ENCODE measurements around the gene YJEFN3. TPM values are rescaled to one million over a fixed set of nuclear protein-coding genes. Genes with fewer than 3 reads are reported as not detected.

YJEFN3 gene
- total RNA-seq, 1 donor from 2014 or later, result 2.1 TPM

DNA sequence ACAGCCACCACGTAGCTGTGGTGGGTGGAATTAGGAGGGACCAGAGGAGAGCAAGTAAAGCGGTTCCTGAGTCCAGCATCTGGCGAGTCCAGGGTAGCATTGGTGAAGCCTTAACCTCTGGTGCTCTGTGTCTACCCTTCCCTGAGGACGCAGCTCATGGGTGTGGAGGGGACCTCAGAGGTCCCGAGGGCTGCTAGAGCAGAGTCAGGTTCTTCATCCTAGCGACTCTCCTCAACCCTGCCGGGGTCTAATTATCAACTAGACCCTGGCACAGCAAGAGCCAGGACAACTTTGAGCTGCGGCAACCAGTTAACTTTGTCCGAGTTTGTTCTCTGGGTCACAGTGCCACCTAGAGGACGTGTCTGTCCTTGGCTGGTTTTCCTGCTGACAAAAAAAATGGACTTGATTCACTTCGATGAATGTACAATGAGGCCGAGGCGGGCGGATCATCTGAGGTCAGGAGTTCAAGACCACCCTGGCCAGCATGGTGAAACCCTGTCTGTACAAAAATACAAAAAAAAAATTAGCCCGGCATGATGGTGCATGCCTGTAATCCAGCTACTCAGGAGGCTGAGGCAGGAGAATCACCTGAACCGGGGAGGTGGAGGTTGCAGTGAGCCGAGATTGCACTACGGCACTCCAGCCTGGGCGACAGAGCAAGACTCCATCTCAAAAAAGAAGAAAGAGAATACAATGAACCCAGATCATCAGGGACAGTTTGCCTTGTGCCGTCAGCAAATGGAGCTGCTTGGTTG lies 38.3 kb upstream of the YJEFN3 start:
- TF ChIP-seq, protein P1, sequence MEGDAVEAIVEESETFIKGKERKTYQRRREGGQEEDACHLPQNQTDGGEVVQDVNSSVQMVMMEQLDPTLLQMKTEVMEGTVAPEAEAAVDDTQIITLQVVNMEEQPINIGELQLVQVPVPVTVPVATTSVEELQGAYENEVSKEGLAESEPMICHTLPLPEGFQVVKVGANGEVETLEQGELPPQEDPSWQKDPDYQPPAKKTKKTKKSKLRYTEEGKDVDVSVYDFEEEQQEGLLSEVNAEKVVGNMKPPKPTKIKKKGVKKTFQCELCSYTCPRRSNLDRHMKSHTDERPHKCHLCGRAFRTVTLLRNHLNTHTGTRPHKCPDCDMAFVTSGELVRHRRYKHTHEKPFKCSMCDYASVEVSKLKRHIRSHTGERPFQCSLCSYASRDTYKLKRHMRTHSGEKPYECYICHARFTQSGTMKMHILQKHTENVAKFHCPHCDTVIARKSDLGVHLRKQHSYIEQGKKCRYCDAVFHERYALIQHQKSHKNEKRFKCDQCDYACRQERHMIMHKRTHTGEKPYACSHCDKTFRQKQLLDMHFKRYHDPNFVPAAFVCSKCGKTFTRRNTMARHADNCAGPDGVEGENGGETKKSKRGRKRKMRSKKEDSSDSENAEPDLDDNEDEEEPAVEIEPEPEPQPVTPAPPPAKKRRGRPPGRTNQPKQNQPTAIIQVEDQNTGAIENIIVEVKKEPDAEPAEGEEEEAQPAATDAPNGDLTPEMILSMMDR (IDR thresholded peaks at IDR 0.05; ENCODE audit: insufficient read depth, low read length, poor library complexity, severe bottlenecking), result peak; percentile 76
- no peak overlapping the region for H3K4me3 ChIP-seq (ENCODE audit: low read depth, low read length)
- DNase-seq (ENCODE audit: low read depth), result peak; percentile 52
- peaks cover 3% of the 10 kb centered on the region for H3K36me3 ChIP-seq (ENCODE audit: control insufficient read depth, insufficient read depth, low read length)
- no peaks in the 10 kb centered on the region for H3K27me3 ChIP-seq (ENCODE audit: control insufficient read depth, insufficient read depth, low read length)

DNA sequence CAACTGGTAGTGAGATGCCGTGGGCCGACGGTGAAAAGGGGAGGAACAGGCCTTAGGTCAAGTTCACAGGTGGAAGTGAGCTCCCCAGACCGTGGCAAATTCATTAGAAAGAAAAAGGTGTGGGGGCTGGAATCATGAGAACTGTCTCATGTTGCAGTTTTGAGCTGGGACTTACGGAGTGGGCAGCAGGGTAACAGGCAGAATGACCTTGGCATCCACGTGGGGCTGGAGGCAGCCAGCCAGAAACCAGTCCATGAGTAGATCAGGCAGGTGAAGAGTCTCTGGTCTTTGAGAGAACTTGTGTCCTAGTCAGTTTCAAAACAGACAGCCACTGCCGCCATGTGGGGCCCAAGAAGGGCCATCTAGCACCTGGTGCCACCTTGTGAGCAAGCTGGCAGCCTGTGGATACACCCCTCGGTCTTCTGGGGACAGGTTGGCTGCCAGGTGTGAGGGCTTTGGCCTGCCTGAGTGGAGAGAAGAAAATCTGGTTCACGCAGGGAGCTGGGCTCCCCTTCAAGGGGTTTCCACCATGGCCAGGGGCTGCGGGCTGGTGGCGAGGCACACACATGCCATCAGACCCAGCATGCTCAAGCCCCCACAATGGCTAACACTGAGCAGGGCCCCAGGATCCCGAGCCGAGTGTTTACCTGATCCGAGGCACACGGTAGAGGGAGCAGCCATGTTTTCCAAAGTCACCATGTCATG lies 37.2 kb upstream of the YJEFN3 start:
- no peak for DNase-seq (ENCODE audit: low read depth)
- Histone ChIP-seq H3K36me3 (ENCODE audit: control insufficient read depth, insufficient read depth, low read length) (peaks cover 4% of the 10 kb centered on the region), H3K27me3 (ENCODE audit: control insufficient read depth, insufficient read depth, low read length) (no peaks in the 10 kb centered on the region), H3K4me3 (ENCODE audit: low read depth, low read length) (no peak overlapping the region)
- TF ChIP-seq, protein P1 (IDR thresholded peaks at IDR 0.05; ENCODE audit: insufficient read depth, low read length, poor library complexity, severe bottlenecking), result no peak

DNA sequence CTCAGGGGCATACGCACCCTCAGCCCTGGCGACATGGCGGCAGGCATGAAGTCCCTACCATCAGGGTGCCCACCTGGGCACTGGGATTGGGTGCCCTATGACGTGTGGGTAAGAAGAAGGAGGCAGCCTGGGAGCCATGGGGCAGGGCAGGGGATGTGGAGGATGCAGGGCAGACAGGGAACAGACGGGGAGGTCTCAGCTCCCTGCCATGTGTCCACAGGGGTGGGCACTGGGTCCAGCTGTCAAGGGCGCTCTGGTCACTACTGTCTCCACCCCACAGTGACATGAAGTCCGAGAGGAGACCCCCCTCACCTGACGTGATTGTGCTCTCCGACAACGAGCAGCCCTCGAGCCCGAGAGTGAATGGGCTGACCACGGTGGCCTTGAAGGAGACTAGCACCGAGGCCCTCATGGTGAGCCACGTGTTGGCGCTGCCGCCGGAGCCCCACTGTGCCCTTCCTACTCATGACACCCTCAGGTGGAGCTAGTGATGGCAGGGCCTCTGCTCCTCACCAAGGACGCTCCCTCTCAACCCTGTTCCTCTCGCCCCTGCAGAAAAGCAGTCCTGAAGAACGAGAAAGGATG lies 36.6 kb upstream of the YJEFN3 start:
- TF ChIP-seq, protein P1 (IDR thresholded peaks at IDR 0.05; ENCODE audit: insufficient read depth, low read length, poor library complexity, severe bottlenecking), result no peak
- no peak for DNase-seq (ENCODE audit: low read depth)
- Histone ChIP-seq H3K36me3 (ENCODE audit: control insufficient read depth, insufficient read depth, low read length) (peaks cover 4% of the 10 kb centered on the region), H3K27me3 (ENCODE audit: control insufficient read depth, insufficient read depth, low read length) (no peaks in the 10 kb centered on the region), H3K4me3 (ENCODE audit: low read depth, low read length) (no peak overlapping the region)

DNA sequence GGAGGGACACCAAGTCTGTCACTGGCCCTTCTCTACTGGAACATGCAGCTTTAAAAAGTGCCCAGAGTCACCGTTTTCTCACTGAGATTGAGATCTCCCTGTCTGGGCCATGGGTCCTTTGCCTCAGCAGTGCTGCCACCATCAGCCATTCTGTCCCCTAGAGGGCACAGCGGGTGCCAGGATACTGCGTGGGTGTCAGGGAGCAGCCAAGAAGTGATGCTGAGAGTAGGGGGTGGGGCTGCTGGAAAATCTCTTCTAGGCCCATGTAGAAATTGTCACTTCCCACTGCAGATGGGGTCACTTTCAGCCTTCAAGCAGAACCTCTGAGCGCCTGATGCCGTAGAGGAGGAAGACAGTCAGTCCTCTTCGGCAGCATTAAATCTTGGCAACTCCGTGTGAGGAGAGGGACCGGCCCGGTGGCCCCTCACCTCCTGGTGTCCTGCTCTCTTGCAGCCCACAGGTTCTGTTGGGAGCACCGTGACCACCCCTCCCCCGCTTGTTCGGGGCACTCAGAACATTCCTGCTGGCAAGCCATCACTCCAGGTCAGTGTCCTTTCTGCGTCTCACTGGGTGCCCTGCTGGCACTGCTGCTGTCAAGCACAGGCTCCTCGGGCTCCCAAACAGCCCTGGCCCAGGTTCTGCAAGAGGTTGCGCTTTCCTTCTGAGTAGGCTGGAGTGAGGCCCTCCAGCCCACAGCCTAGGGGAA lies 34.7 kb upstream of the YJEFN3 start:
- DNase-seq (ENCODE audit: low read depth), result no peak
- H3K36me3 ChIP-seq (ENCODE audit: control insufficient read depth, insufficient read depth, low read length), result peaks cover 4% of the 10 kb centered on the region
- H3K27me3 ChIP-seq (ENCODE audit: control insufficient read depth, insufficient read depth, low read length), result no peaks in the 10 kb centered on the region
- no peak overlapping the region for H3K4me3 ChIP-seq (ENCODE audit: low read depth, low read length)
- TF ChIP-seq, protein P1 (IDR thresholded peaks at IDR 0.05; ENCODE audit: insufficient read depth, low read length, poor library complexity, severe bottlenecking), result no peak

DNA sequence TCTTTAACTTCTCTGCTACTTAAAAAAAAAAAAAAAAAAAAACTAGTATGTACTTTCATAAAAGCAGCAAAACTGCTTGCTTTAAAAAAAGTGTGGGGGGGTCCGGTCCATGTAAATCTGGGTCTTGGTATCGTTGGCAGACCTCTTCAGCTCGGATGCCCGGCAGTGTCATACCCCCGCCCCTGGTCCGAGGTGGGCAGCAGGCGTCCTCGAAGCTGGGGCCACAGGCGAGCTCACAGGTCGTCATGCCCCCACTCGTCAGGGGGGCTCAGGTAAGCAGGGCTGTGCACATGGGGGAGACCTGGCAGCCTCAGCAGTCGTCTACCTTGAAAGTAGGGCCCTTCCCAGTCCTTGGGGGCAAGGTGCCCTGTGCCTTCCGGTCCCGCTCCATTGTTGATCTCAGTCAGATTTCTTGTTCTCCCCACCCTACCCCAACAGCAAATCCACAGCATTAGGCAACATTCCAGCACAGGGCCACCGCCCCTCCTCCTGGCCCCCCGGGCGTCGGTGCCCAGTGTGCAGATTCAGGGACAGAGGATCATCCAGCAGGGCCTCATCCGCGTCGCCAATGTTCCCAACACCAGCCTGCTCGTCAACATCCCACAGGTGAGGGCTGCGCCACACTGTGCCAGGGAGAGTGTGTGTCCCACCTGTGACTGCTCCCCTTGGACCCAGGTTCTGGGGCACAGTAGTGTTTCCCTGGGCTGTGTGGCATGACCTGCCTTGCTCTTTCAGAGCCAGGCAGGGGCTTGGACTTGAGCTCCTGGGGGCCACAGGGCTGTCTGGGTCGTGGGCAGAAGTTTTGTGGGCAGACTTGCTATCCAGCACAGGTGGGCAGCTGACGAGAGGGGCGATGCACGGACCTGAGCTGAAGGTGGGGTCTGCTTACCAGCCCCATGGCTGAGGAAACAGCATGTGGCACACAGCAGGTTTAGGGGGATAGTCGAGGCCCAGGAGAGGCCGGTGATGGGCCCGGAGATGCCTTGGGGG lies 32.8 kb upstream of the YJEFN3 start:
- H3K36me3 ChIP-seq (ENCODE audit: control insufficient read depth, insufficient read depth, low read length), result peaks cover 4% of the 10 kb centered on the region
- H3K27me3 ChIP-seq (ENCODE audit: control insufficient read depth, insufficient read depth, low read length), result no peaks in the 10 kb centered on the region
- TF ChIP-seq, protein P1 (IDR thresholded peaks at IDR 0.05; ENCODE audit: insufficient read depth, low read length, poor library complexity, severe bottlenecking), result no peak
- no peak for DNase-seq (ENCODE audit: low read depth)
- no peak overlapping the region for H3K4me3 ChIP-seq (ENCODE audit: low read depth, low read length)

All from kidney epithelial cell (primary cell).